ENCODE measurements around the gene SUOX. TPM values are rescaled to one million over a fixed set of nuclear protein-coding genes. Genes with fewer than 3 reads are reported as not detected.

The SUOX gene
- total RNA-seq, 5 donors from 2014 or later (not counting 1 experiment from before 2014, with no cell fraction given): 2.6 to 7.3 (median 3.2) TPM

DNA sequence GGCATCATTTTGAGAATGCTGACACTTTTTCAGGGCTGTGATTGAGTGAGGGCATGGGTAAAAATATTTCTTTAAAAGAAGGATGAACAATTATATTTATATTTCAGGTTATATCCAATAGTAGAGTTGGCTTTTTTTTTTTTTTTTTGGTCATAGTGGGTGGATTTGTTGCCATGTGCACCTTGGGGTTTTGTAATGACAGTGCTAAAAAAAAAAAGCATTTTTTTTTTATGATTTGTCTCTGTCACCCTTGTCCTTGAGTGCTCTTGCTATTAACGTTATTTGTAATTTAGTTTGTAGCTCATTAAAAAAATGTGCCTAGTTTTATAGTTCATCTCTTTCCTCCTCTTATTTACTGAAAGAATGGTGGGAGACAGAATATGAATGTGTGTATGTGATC, 24.6 kb upstream of the SUOX start:
- no peak for DNase-seq
- Histone ChIP-seq H3K9me3 (no peaks in the 10 kb centered on the region), H3K27me3 (replicated peaks in 1 of 2; ENCODE audit: control insufficient read depth in 2 of 2, extremely low read depth in 1 of 2, insufficient read depth in 2 of 2, low read length in 1 of 2) (no peaks in the 10 kb centered on the region), H3K4me1 (ENCODE audit: control insufficient read depth in 1 of 2, extremely low read depth in 1 of 2, insufficient read depth in 2 of 2, low read length in 2 of 2) (peaks cover 20 to 27% of the 10 kb centered on the region in 2 experiments), H3K4me3 (ENCODE audit: control insufficient read depth in 1 of 2, extremely low read depth in 1 of 2, low read length in 1 of 2) (peak overlapping the region; percentile 56 to 87), H3K27ac (ENCODE audit: low read length) (peak overlapping the region; percentile 70), H3K36me3 (ENCODE audit: control insufficient read depth in 2 of 2, extremely low read depth in 1 of 2, insufficient read depth in 1 of 2, low read length in 1 of 2) (peaks cover 0 to 9% of the 10 kb centered on the region in 2 donors)
- ChIA-PET POLR2A (interaction anchor here in 1 of 2 donors (0.7 kb wide), 1 partner anchor 23 kb away, joined by 6 read pairs; no protein-coding TSS in a partner anchor), CTCF (interaction anchor here in 1 of 2 donors (0.7 to 2.0 kb wide), 2 partner anchors 234 to 651 kb away, joined by 4 to 12 read pairs; no protein-coding TSS in a partner anchor)
- ATAC-seq (replicated peaks in 1 of 4): no peak
- Mint-ChIP-seq H3K4me1 (peaks cover 23 to 26% (median 25%) of the 10 kb centered on the region in 3 donors), H3K9me3 (no peaks in the 10 kb centered on the region), H3K36me3 (no peaks in the 10 kb centered on the region), H3K27ac (peak overlapping the region in 1 of 2 donors; percentile 9), H3K27me3 (no peaks in the 10 kb centered on the region), H3K4me3 (peak overlapping the region in 1 of 3 donors; percentile 29)
- WGBS (ENCODE audit: insufficient coverage): no CpG with 5 or more reads among the region's 1 CpG

DNA sequence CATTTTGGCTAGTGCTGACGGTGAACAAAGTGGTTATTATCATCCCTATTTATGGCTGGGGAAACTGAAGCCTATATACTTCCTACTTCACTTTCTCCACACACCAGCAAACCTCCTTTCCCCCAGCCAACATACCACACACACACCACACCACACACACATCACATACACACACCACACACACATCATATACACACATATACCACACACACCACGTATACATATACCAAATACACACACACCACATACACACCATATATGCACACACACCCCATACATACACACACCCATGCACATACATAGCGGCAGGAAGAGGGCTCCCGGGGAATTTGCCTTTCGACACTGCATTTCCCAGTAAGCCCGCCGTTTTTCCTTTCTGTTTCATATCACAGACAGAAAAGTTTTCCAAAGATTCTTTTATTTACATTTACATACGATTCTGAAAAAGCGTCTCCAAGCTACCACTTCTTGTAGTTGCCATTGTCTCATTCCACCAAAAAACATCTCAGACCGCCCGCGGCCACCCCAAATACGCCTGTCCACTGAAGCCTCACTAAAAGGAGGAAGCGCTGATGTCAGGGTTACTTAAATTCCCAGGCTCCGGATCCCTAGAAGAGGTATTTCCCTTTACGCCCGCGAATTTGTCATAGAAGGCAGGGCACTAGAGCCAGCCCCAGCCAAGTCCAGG, 24.0 kb upstream of the SUOX start:
- no peaks in the 10 kb centered on the region for H3K27me3 Mint-ChIP-seq
- H3K4me1 ChIP-seq (ENCODE audit: control insufficient read depth in 1 of 2, extremely low read depth in 1 of 2, insufficient read depth in 2 of 2, low read length in 2 of 2): peaks cover 18 to 21% of the 10 kb centered on the region in 2 experiments
- H3K9me3 Mint-ChIP-seq: no peaks in the 10 kb centered on the region
- no peaks in the 10 kb centered on the region for H3K27me3 ChIP-seq (replicated peaks in 1 of 2; ENCODE audit: control insufficient read depth in 2 of 2, extremely low read depth in 1 of 2, insufficient read depth in 2 of 2, low read length in 1 of 2)
- no peak overlapping the region for H3K4me3 Mint-ChIP-seq
- CTCF ChIA-PET: interaction anchor here (0.5 to 2.5 kb wide), 26 partner anchors 10 to 663 kb away, joined by 3 to 26 read pairs (median 4); partner anchors contain the start of genes DNAJC14 (in 2 of the 2), ANKRD52 (in 1 of the 2), ESYT1 (in 1 of the 2) and ORMDL2 (in 1 of the 2)
- ATAC-seq (replicated peaks in 1 of 4) (no peak), DNase-seq (peak in 2 of 35 experiments; percentile 15 to 52)
- peak overlapping the region; percentile 56 to 87 for H3K4me3 ChIP-seq (ENCODE audit: control insufficient read depth in 1 of 2, extremely low read depth in 1 of 2, low read length in 1 of 2)
- peaks cover 23 to 24% (median 24%) of the 10 kb centered on the region in 3 donors for H3K4me1 Mint-ChIP-seq
- no peak overlapping the region for H3K27ac Mint-ChIP-seq
- H3K9me3 ChIP-seq: no peaks in the 10 kb centered on the region
- 0% methylated on average over 16 of the region's 18 CpGs for WGBS (ENCODE audit: insufficient coverage)
- POLR2A ChIA-PET: interaction anchor here (0.6 to 2.5 kb wide), 23 partner anchors 9 to 665 kb away, joined by 3 to 15 read pairs (median 4); partner anchors contain the start of genes ORMDL2 (in 2 of the 2), SARNP (in 2 of the 2), DNAJC14 (in 1 of the 2) and PA2G4 (in 1 of the 2)
- H3K36me3 ChIP-seq (ENCODE audit: control insufficient read depth in 2 of 2, extremely low read depth in 1 of 2, insufficient read depth in 1 of 2, low read length in 1 of 2): peaks cover 0 to 12% of the 10 kb centered on the region in 2 donors
- H3K27ac ChIP-seq (ENCODE audit: low read length): peak overlapping the region; percentile 70
- peaks cover 3% of the 10 kb centered on the region for H3K36me3 Mint-ChIP-seq

DNA sequence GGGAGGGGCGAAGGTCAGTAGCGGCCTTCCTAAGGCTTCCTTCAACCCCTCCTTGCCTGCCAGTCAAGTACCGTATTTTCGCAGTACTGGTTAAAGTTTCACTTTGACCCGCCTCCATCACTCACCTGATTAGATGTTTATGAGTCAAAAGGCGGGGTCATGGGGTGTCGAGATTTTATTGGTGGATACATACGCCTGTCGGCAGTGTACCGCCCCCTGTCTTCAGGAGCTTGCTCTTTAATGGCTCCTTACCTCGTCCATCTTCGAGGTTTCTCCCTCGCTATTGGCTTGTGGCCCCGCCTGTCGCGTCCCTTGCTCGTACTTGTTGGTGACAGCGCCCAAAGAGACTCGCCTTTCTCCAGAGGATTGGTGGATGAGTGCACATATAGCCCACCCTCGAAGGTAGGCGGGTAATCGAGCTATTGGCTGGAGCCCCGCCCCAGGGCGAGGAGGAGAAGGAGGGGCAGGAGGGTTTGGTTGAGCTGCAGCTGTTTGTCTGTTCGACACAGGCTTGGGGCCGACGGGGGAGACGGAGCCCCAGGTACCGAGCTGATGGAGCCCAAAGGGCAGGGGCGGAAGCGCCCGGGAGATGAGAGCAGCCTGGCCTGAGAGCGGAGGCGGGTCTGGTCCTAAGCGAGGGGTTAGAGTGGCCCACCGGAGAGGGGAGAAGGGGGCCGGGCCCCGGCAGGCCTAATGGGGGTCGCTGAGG, 23.3 kb upstream of the SUOX start, which contains the start of gene RAB5B:
RAB5B (plus strand) TSS at position 480 of the 709 bp plus-strand sequence. CDS start 12,883 bp downstream, outside the sequence.
- Histone ChIP-seq H3K27me3 (replicated peaks in 1 of 2; ENCODE audit: control insufficient read depth in 2 of 2, extremely low read depth in 1 of 2, insufficient read depth in 2 of 2, low read length in 1 of 2) (no peaks in the 10 kb centered on the region), H3K4me3 (ENCODE audit: control insufficient read depth in 1 of 2, extremely low read depth in 1 of 2, low read length in 1 of 2) (peak within 1 kb of the TSS; percentile 69 to 89), H3K36me3 (ENCODE audit: control insufficient read depth in 2 of 2, extremely low read depth in 1 of 2, insufficient read depth in 1 of 2, low read length in 1 of 2) (peaks cover 0 to 9% of the 10 kb centered on the region in 2 donors), H3K4me1 (ENCODE audit: control insufficient read depth in 1 of 2, extremely low read depth in 1 of 2, insufficient read depth in 2 of 2, low read length in 2 of 2) (peaks cover 18 to 21% of the 10 kb centered on the region in 2 experiments), H3K27ac (ENCODE audit: low read length) (peak within 1 kb of the TSS; percentile 70), H3K9me3 (no peaks in the 10 kb centered on the region)
- ChIA-PET CTCF (interaction anchor here (0.5 to 2.5 kb wide), 30 partner anchors 8 to 663 kb away, joined by 3 to 26 read pairs (median 4); partner anchors contain the start of genes DNAJC14 (in 2 of the 2), ANKRD52 (in 1 of the 2), DGKA (in 1 of the 2) and ESYT1 (in 1 of the 2)), POLR2A (interaction anchor here (0.5 to 2.5 kb wide), 26 partner anchors 8 to 706 kb away, joined by 3 to 15 read pairs (median 4); partner anchors contain the start of genes ORMDL2 (in 2 of the 2), SARNP (in 2 of the 2), DNAJC14 (in 1 of the 2) and IL23A (in 1 of the 2))
- H3K36me3 Mint-ChIP-seq: peaks cover 6% of the 10 kb centered on the region
- H3K4me3 Mint-ChIP-seq: no peak within 1 kb of the TSS
- ATAC-seq (replicated peaks in 1 of 4) (peak; percentile 91 to 93 (median 92)), DNase-seq (peak; percentile 92 to 100 (median 99))
- no peaks in the 10 kb centered on the region for H3K9me3 Mint-ChIP-seq
- 0% methylated on average over 28 of the region's 39 CpGs for WGBS (ENCODE audit: insufficient coverage)
- H3K27ac Mint-ChIP-seq: no peak within 1 kb of the TSS
- peaks cover 22 to 27% (median 24%) of the 10 kb centered on the region in 3 donors for H3K4me1 Mint-ChIP-seq
- no peaks in the 10 kb centered on the region for H3K27me3 Mint-ChIP-seq

DNA sequence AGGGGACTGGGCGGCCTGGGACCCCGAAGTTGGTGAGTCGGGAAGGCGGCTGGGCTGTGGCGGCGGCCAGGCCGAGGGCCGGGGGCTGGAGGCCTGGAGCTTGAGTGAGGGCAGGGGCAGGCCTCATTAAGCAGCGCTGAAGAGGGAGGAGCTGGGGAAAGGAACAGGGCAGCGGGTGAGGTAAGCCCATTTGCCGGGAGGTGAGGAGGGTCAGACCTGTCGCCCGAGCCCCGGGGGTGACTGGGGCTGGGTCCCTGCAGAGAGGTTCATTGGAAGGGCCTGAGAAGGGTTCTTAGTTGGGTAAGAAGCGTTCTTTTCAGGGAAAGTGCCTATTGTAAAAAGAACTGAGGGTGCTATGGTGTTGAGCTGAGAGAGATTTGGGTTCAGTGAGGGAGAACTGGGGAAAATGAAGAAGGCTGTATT, 22.8 kb upstream of the SUOX start:
- Mint-ChIP-seq H3K27ac (no peak overlapping the region), H3K27me3 (no peaks in the 10 kb centered on the region), H3K9me3 (no peaks in the 10 kb centered on the region), H3K4me1 (peaks cover 26 to 33% (median 29%) of the 10 kb centered on the region in 3 donors), H3K36me3 (peaks cover 10% of the 10 kb centered on the region), H3K4me3 (no peak overlapping the region)
- peak overlapping the region; percentile 69 to 89 for H3K4me3 ChIP-seq (ENCODE audit: control insufficient read depth in 1 of 2, extremely low read depth in 1 of 2, low read length in 1 of 2)
- no peaks in the 10 kb centered on the region for H3K27me3 ChIP-seq (replicated peaks in 1 of 2; ENCODE audit: control insufficient read depth in 2 of 2, extremely low read depth in 1 of 2, insufficient read depth in 2 of 2, low read length in 1 of 2)
- POLR2A ChIA-PET: interaction anchor here (0.5 to 2.5 kb wide), 20 partner anchors 8 to 706 kb away, joined by 3 to 15 read pairs (median 4); partner anchors contain the start of genes ORMDL2 (in 2 of the 2), SARNP (in 2 of the 2), DNAJC14 (in 1 of the 2) and IL23A (in 1 of the 2)
- CTCF ChIA-PET: interaction anchor here (0.5 to 2.5 kb wide), 23 partner anchors 8 to 662 kb away, joined by 3 to 26 read pairs (median 4); partner anchors contain the start of genes DGKA (in 1 of the 2), DNAJC14 (in 1 of the 2), ESYT1 (in 1 of the 2) and ORMDL2 (in 1 of the 2)
- DNase-seq: peak in 12 of 35 experiments; percentile 9 to 44 (median 23)
- peak overlapping the region; percentile 3 for H3K27ac ChIP-seq (ENCODE audit: low read length)
- ATAC-seq (replicated peaks in 1 of 4): peak in 3 of 4 experiments; percentile 17 to 18 (median 17)
- peaks cover 18 to 21% of the 10 kb centered on the region in 2 experiments for H3K4me1 ChIP-seq (ENCODE audit: control insufficient read depth in 1 of 2, extremely low read depth in 1 of 2, insufficient read depth in 2 of 2, low read length in 2 of 2)
- WGBS (ENCODE audit: insufficient coverage): 2% methylated on average over 13 of the region's 15 CpGs
- peaks cover 0 to 12% of the 10 kb centered on the region in 2 donors for H3K36me3 ChIP-seq (ENCODE audit: control insufficient read depth in 2 of 2, extremely low read depth in 1 of 2, insufficient read depth in 1 of 2, low read length in 1 of 2)
- H3K9me3 ChIP-seq: no peaks in the 10 kb centered on the region

DNA sequence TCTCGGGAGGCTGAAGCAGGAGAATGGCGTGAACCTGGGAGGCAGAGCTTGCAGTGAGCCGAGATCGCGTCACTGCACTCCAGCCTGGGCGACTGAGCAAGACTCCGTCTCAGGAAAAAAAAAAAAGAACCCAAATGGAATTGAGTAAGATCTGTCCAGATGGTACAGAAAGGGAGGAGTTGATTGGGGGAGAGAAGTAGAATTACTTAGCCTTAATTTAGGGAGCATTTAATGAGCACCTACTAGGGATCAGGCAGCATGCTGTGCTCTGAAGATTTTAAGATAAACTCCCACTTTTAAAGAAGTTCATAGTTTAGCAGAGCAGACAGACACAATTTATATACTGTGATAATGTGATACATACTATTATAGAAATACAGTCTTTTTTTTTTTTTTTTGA, 18.7 kb upstream of the SUOX start:
- H3K4me3 ChIP-seq (ENCODE audit: control insufficient read depth in 1 of 2, extremely low read depth in 1 of 2, low read length in 1 of 2): no peak overlapping the region
- no peak overlapping the region for H3K4me3 Mint-ChIP-seq
- no peak overlapping the region for H3K27ac Mint-ChIP-seq
- H3K4me1 ChIP-seq (ENCODE audit: control insufficient read depth in 1 of 2, extremely low read depth in 1 of 2, insufficient read depth in 2 of 2, low read length in 2 of 2): peaks cover 15 to 19% of the 10 kb centered on the region in 2 experiments
- H3K27me3 Mint-ChIP-seq: no peaks in the 10 kb centered on the region
- H3K27ac ChIP-seq (ENCODE audit: low read length): no peak overlapping the region
- no peak for DNase-seq
- ChIA-PET CTCF (interaction anchor here (0.7 to 0.8 kb wide), 2 partner anchors 18 to 113 kb away, joined by 3 to 9 read pairs; no protein-coding TSS in a partner anchor), POLR2A (no interaction called here)
- ATAC-seq (replicated peaks in 1 of 4): no peak
- no peaks in the 10 kb centered on the region for H3K9me3 Mint-ChIP-seq
- H3K4me1 Mint-ChIP-seq: peaks cover 42 to 46% (median 44%) of the 10 kb centered on the region in 3 donors
- H3K36me3 ChIP-seq (ENCODE audit: control insufficient read depth in 2 of 2, extremely low read depth in 1 of 2, insufficient read depth in 1 of 2, low read length in 1 of 2): peaks cover 0 to 23% of the 10 kb centered on the region in 2 donors
- WGBS (ENCODE audit: insufficient coverage): 98% methylated on average over 7 of the region's 7 CpGs
- peaks cover 22% of the 10 kb centered on the region for H3K36me3 Mint-ChIP-seq
- H3K9me3 ChIP-seq: no peaks in the 10 kb centered on the region
- H3K27me3 ChIP-seq (replicated peaks in 1 of 2; ENCODE audit: control insufficient read depth in 2 of 2, extremely low read depth in 1 of 2, insufficient read depth in 2 of 2, low read length in 1 of 2): no peaks in the 10 kb centered on the region

All from T-cell (primary cell).